Femur (tissue), 1 donor: Measurements from ENCODE around the gene USP17L10.
"Not testable (repeated sequence)": the region's sequence is repeated elsewhere in the genome, so short reads cannot be mapped to it uniquely, and the experiment has no call there.

Experiments
- DNase-seq: peaks from one replicate; pipeline ENCODE4 v3.0.0-alpha.2; 2017

The USP17L10 gene, protein sequence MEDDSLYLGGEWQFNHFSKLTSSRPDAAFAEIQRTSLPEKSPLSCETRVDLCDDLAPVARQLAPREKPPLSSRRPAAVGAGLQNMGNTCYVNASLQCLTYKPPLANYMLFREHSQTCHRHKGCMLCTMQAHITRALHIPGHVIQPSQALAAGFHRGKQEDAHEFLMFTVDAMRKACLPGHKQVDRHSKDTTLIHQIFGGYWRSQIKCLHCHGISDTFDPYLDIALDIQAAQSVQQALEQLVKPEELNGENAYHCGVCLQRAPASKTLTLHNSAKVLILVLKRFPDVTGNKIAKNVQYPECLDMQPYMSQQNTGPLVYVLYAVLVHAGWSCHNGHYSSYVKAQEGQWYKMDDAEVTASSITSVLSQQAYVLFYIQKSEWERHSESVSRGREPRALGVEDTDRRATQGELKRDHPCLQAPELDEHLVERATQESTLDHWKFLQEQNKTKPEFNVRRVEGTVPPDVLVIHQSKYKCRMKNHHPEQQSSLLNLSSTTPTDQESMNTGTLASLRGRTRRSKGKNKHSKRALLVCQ

DNA sequence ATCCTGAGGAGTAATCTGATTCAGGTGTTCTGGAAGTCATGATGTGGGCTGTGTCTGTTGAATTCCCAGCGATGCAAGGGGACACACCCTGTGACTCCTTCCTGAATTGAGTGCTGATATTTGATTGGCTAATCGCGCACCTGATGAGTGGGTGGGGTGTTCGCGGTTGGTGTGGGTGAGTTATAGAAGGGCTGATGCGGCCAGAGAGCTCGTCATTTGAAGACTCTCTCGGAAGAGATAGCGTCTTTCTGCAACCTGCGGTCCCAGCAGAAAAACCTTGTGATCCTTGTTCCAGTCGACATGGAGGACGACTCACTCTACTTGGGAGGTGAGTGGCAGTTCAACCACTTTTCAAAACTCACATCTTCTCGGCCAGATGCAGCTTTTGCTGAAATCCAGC, at the start of gene USP17L10:
USP17L10 (plus strand) TSS at position 301 of the 400 bp plus-strand sequence; CDS start at position 301, 0 bp downstream.
- DNase-seq, result not testable (repeated sequence)

DNA sequence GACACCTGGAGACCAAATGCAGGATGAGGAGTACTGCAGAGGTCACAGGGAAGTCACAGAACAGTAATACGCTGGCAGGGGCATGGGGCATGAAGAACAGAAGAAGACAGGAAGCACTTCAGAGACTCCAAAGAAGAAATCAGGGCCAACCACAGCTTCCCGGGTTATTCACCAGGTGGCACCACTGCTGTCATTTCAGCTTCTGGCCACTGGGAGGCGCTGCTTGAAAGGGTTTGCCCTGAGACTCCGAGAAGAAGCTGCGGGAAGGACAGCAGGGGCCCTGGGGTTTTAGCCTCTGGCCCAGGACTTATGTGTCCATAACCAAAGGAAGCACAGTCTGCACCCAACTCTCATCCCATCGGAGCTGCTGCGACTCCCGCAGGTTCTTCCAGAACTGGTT, 44.5 kb upstream of the USP17L10 start:
- not testable (repeated sequence) for DNase-seq

DNA sequence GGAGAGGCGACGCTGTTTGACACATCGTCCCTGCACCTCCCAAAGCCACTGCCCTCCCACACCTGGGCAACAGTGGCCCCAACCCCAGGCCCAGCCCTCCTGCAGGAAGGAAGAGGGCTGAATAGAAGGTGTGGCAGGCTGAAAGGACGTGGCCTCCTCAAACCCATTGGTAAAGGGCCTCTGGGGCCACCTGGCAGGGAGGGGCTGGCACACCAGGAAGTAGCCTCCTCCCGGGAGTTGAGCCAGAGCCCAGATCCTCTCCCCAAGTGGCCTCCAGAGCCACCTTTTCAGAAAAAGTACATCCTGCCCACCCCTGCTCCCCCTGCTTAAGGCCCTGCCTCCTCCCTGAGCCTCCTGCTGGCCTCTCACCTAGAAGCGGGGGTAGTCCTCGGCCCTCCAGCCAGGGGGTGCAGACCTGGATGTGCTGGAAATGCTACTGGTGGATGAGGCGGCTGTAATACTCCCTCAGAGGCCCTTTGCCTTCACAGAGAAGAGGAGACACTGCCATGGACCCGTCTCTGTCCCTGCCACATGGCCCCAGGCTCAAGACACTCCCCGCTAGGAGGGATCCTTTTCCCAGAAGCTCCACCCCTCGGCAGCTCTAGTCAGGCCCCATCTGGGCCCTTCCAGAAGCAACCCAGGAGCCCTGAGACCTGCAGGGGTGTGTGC, 40.5 kb upstream of the USP17L10 start, which contains the start of gene FAM90A26:
FAM90A26 (plus strand) TSS at position 619 of the 669 bp plus-strand sequence. CDS start 2,764 bp downstream, outside the sequence.
- DNase-seq, result not testable (repeated sequence)

DNA sequence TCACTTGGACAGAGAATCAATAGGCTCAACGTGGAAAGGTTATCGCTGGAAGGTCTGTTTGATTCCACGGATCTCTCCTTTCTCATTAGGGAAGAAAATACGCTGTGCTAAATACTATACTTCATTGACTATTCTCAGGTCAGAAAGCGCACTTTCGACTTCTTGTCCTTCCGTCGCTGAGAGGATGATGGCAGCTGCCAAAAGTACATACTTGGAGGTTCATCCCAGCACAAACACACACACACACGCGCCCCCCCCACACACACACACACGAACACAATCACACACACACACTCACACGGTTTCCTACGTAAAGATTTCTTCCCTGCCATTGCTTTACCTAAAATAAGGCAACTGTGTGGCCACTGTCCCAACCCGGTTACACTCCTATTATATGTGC, 4.2 kb downstream of the USP17L10 start:
- not testable (repeated sequence) for DNase-seq

DNA sequence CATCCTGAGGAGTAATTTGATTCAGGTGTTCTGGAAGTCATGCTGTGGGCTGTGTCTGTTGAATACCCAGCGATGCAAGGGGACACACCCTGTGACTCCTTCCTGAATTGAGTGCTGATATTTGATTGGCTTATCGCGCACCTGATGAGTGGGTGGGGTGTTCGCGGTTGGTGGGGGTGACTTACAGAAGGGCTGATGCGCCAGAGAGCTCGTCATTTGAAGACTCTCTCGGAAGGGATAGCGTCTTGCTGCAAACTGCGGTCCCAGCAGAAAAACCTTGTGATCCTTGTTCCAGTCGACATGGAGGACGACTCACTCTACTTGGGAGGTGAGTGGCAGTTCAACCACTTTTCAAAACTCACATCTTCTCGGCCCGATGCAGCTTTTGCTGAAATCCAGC, 4.6 kb downstream of the USP17L10 start, which contains the start of gene USP17L11:
USP17L11 (plus strand) TSS at position 301 of the 400 bp plus-strand sequence; CDS start at position 301, 0 bp downstream.
- not testable (repeated sequence) for DNase-seq

DNA sequence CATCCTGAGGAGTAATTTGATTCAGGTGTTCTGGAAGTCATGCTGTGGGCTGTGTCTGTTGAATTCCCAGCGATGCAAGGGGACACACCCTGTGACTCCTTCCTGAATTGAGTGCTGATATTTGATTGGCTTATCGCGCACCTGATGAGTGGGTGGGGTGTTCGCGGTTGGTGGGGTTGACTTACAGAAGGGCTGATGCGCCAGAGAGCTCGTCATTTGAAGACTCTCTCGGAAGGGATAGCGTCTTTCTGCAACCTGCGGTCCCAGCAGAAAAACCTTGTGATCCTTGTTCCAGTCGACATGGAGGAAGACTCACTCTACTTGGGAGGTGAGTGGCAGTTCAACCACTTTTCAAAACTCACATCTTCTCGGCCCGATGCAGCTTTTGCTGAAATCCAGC, 9.4 kb downstream of the USP17L10 start, which contains the start of gene USP17L12:
USP17L12 (plus strand) TSS at position 301 of the 400 bp plus-strand sequence; CDS start at position 301, 0 bp downstream.
- not testable (repeated sequence) for DNase-seq

DNA sequence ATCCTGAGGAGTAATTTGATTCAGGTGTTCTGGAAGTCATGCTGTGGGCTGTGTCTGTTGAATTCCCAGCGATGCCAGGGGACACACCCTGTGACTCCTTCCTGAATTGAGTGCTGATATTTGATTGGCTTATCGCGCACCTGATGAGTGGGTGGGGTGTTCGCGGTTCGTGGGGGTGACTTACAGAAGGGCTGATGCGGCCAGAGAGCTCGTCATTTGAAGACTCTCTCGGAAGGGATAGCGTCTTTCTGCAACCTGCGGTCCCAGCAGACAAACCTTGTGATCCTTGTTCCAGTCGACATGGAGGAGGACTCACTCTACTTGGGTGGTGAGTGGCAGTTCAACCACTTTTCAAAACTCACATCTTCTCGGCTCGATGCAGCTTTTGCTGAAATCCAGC, 14.1 kb downstream of the USP17L10 start, which contains the start of gene USP17L13:
USP17L13 (plus strand) TSS at position 301 of the 400 bp plus-strand sequence; CDS start at position 301, 0 bp downstream.
- not testable (repeated sequence) for DNase-seq

DNA sequence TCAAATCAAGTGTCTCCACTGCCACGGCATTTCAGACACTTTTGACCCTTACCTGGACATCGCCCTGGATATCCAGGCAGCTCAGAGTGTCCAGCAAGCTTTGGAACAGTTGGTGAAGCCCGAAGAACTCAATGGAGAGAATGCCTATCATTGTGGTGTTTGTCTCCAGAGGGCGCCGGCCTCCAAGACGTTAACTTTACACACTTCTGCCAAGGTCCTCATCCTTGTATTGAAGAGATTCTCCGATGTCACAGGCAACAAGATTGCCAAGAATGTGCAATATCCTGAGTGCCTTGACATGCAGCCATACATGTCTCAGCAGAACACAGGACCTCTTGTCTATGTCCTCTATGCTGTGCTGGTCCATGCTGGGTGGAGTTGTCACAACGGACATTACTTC, 19.8 kb downstream of the USP17L10 start:
- DNase-seq, result not testable (repeated sequence)

DNA sequence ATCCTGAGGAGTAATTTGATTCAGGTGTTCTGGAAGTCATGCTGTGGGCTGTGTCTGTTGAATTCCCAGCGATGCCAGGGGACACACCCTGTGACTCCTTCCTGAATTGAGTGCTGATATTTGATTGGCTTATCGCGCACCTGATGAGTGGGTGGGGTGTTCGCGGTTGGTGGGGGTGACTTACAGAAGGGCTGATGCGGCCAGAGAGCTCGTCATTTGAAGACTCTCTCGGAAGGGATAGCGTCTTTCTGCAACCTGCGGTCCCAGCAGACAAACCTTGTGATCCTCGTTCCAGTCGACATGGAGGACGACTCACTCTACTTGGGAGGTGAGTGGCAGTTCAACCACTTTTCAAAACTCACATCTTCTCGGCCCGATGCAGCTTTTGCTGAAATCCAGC, 23.6 kb downstream of the USP17L10 start, which contains the start of gene USP17L15:
USP17L15 (plus strand) TSS at position 301 of the 400 bp plus-strand sequence; CDS start at position 301, 0 bp downstream.
- not testable (repeated sequence) for DNase-seq

DNA sequence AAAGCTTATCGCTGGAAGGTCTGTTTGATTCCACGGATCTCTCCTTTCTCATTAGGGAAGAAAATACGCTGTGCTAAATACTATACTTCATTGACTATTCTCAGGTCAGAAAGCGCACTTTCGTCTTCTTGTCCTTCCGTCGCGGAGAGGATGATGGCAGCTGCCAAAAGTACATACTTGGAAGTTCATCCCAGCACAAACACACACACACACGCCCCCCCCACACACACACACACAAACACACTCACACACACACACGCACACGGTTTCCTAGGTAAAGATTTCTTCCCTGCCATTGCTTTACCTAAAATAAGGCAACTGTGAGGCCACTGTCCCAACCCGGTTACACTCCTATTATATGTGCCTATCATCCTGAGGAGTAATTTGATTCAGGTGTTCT, 28.0 kb downstream of the USP17L10 start:
- DNase-seq, result not testable (repeated sequence)

DNA sequence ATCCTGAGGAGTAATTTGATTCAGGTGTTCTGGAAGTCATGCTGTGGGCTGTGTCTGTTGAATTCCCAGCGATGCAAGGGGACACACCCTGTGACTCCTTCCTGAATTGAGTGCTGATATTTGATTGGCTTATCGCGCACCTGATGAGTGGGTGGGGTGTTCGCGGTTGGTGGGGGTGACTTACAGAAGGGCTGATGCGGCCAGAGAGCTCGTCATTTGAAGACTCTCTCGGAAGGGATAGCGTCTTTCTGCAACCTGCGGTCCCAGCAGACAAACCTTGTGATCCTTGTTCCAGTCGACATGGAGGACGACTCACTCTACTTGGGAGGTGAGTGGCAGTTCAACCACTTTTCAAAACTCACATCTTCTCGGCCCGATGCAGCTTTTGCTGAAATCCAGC, 33.1 kb downstream of the USP17L10 start, which contains the start of gene USP17L17:
USP17L17 (plus strand) TSS at position 301 of the 400 bp plus-strand sequence; CDS start at position 301, 0 bp downstream.
- not testable (repeated sequence) for DNase-seq

DNA sequence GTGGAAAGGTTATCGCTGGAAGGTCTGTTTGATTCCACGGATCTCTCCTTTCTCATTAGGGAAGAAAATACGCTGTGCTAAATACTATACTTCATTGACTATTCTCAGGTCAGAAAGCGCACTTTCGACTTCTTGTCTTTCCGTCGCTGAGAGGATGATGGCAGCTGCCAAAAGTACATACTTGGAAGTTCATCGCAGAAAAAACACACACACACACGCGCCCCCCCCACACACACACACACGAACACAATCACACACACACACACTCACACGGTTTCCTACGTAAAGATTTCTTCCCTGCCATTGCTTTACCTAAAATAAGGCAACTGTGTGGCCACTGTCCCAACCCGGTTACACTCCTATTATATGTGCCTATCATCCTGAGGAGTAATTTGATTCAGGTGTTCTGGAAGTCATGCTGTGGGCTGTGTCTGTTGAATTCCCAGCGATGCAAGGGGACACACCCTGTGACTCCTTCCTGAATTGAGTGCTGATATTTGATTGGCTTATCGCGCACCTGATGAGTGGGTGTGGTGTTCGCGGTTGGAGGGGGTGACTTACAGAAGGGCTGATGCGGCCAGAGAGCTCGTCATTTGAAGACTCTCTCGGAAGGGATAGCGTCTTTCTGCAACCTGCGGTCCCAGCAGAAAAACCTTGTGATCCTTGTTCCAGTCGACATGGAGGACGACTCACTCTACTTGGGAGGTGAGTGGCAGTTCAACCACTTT, 37.7 kb downstream of the USP17L10 start, which contains the start of gene USP17L18:
USP17L18 (plus strand) TSS at position 678 of the 728 bp plus-strand sequence; CDS start at position 678, 0 bp downstream.
- DNase-seq, result not testable (repeated sequence)

DNA sequence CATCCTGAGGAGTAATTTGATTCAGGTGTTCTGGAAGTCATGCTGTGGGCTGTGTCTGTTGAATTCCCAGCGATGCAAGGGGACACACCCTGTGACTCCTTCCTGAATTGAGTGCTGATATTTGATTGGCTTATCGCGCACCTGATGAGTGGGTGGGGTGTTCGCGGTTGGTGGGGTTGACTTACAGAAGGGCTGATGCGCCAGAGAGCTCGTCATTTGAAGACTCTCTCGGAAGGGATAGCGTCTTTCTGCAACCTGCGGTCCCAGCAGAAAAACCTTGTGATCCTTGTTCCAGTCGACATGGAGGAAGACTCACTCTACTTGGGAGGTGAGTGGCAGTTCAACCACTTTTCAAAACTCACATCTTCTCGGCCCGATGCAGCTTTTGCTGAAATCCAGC, 42.6 kb downstream of the USP17L10 start, which contains the start of gene USP17L19:
USP17L19 (plus strand) TSS at position 301 of the 400 bp plus-strand sequence; CDS start at position 301, 0 bp downstream.
- DNase-seq, result not testable (repeated sequence)

DNA sequence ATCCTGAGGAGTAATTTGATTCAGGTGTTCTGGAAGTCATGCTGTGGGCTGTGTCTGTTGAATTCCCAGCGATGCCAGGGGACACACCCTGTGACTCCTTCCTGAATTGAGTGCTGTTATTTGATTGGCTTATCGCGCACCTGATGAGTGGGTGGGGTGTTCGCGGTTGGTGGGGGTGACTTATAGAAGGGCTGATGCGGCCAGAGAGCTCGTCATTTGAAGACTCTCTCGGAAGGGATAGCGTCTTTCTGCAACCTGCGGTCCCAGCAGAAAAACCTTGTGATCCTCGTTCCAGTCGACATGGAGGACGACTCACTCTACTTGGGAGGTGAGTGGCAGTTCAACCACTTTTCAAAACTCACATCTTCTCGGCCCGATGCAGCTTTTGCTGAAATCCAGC, 47.4 kb downstream of the USP17L10 start, which contains the start of gene USP17L20:
USP17L20 (plus strand) TSS at position 301 of the 400 bp plus-strand sequence; CDS start at position 301, 0 bp downstream.
- not testable (repeated sequence) for DNase-seq
